ENCODE measurements around the gene SPRTN. TPM values are rescaled to one million over a fixed set of nuclear protein-coding genes. Genes with fewer than 3 reads are reported as not detected.

Gene SPRTN
- total RNA-seq = 10 to 100 TPM; 12.1 to 33.4 (median 16.7) TPM

GRCh38 chr1:231338270-231339128 lies at the start of gene SPRTN:
Gene SPRTN, plus strand, starts transcription at chr1:231338293. Its CDS starts 91 bp downstream, at chr1:231338384.
- TF ChIP-seq EP300 (IDR thresholded peaks at IDR 0.05) (no peak), CTCF (IDR thresholded peaks at IDR 0.05) (no peak), POLR2A (IDR thresholded peaks at IDR 0.05) (no peak)
- Histone ChIP-seq H3K36me3 (peaks cover 0 to 27% (median 0%) of the 10 kb centered on the region in 3 donors), H3K27me3 (no peaks in the 10 kb centered on the region), H3K9me3 (no peaks in the 10 kb centered on the region), H3K4me3 (peak within 1 kb of the TSS; percentile 70 to 78 (median 73)), H3K4me1 (peaks cover 3 to 57% (median 43%) of the 10 kb centered on the region in 4 donors), H3K27ac (peak within 1 kb of the TSS; percentile 80 to 97 (median 92))
- DNase-seq (ENCODE audit: low spot score in 2 of 2) = peak in 1 of 2 donors; percentile 5
- WGBS, 2 donors = 1% methylated on average over 31 to 32 of the region's 43 CpGs

- H3K27ac ChIP-seq = no peak overlapping the region
- 90 to 97% methylated on average over 4 of the region's 4 CpGs for WGBS, 2 donors
- H3K9me3 ChIP-seq = no peaks in the 10 kb centered on the region
- no peaks in the 10 kb centered on the region for H3K27me3 ChIP-seq
- H3K4me3 ChIP-seq = no peak overlapping the region
- peaks cover 0 to 10% (median 0%) of the 10 kb centered on the region in 3 donors for H3K36me3 ChIP-seq
- no peak for TF ChIP-seq EP300 (IDR thresholded peaks at IDR 0.05)
- no peak for TF ChIP-seq POLR2A (IDR thresholded peaks at IDR 0.05)
- TF ChIP-seq CTCF (IDR thresholded peaks at IDR 0.05) = no peak
- H3K4me1 ChIP-seq = no peaks in the 10 kb centered on the region
- no peak for DNase-seq (ENCODE audit: low spot score in 2 of 2)
Observed at GRCh38 chr1:231295938-231296337, 42.2 kb upstream of the SPRTN start.

GRCh38 chr1:231301990-231302389 lies 36.1 kb upstream of the SPRTN start:
- no peaks in the 10 kb centered on the region for H3K27me3 ChIP-seq
- no peak for TF ChIP-seq POLR2A (IDR thresholded peaks at IDR 0.05)
- TF ChIP-seq CTCF (IDR thresholded peaks at IDR 0.05) = no peak
- TF ChIP-seq EP300 (IDR thresholded peaks at IDR 0.05) = no peak
- no peaks in the 10 kb centered on the region for H3K36me3 ChIP-seq
- DNase-seq (ENCODE audit: low spot score in 2 of 2) = no peak
- H3K27ac ChIP-seq = no peak overlapping the region
- WGBS, 2 donors = 84 to 95% methylated on average over 3 of the region's 3 CpGs
- no peaks in the 10 kb centered on the region for H3K9me3 ChIP-seq
- H3K4me1 ChIP-seq = no peaks in the 10 kb centered on the region
- H3K4me3 ChIP-seq = no peak overlapping the region

- TF ChIP-seq EP300 (IDR thresholded peaks at IDR 0.05) = no peak
- no peak for TF ChIP-seq POLR2A (IDR thresholded peaks at IDR 0.05)
- no peak for TF ChIP-seq CTCF (IDR thresholded peaks at IDR 0.05)
- Histone ChIP-seq H3K36me3 (no peaks in the 10 kb centered on the region), H3K9me3 (no peaks in the 10 kb centered on the region), H3K27me3 (no peaks in the 10 kb centered on the region), H3K4me3 (no peak overlapping the region), H3K27ac (no peak overlapping the region), H3K4me1 (no peaks in the 10 kb centered on the region)
- no peak for DNase-seq (ENCODE audit: low spot score in 2 of 2)
- WGBS, 2 donors = 92 to 97% methylated on average over 10 of the region's 10 CpGs
Observed at GRCh38 chr1:231310391-231310934, 27.6 kb upstream of the SPRTN start.

Measured in tibial nerve (tissue), 4 donors.